Measurements from ENCODE around the gene TMSB15B.
"Not testable (repeated sequence)": the region's sequence is repeated elsewhere in the genome, so short reads cannot be mapped to it uniquely, and the experiment has no call there.

- not testable (repeated sequence) for TF ChIP-seq CTCF, POLR2A (IDR thresholded peaks at IDR 0.05)
Observed at GRCh38 chrX:103983508-103983907, 21.1 kb downstream of the TMSB15B start.

Data from gastroesophageal sphincter (tissue), 3 donors.